Neural progenitor cell (in vitro differentiated cells): ENCODE data around the gene MYCL.

Experiments used
- EZH2 ChIP-seq: fragments of 200-600 bp; sonication (generic); IDR thresholded peaks from 2 replicates; pipeline ENCODE4 v1.6.1; 2017; ENCODE audit warnings: antibody characterized with exemption, mild to moderate bottlenecking, moderate library complexity
- EZH2phosphoT487 ChIP-seq: fragments of 200-600 bp; sonication (generic); IDR thresholded peaks from 2 replicates; pipeline ENCODE4 v1.6.1; 2017; ENCODE audit warnings: antibody characterized with exemption
- TF ChIP-seq, protein P1 (sequence below): fragments of 200-600 bp; sonication (generic); IDR thresholded peaks from 2 replicates; pipeline ENCODE4 v1.5.1; 2017; ENCODE audit warnings: antibody characterized with exemption, mild to moderate bottlenecking

DNA sequence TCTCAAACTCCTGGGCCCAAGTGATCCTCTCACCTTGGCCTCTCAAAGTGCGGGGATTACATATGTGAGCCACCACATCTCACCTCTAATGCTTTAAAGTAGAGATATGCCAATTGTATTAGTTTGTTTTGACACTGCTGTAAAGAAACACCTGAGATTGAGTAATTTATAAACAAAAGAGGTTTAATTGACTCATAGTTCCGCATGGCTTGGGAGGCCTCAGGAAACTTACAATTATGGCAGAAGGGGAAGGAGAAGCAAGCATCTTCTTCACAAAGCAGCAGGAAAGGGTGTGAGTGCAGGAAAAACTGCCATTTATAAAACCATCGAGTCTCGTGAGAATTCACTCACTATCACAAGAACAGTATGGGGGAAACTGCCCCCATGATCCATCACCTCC is 3.5 kb upstream of the MYCL start:
- TF ChIP-seq, protein P1, sequence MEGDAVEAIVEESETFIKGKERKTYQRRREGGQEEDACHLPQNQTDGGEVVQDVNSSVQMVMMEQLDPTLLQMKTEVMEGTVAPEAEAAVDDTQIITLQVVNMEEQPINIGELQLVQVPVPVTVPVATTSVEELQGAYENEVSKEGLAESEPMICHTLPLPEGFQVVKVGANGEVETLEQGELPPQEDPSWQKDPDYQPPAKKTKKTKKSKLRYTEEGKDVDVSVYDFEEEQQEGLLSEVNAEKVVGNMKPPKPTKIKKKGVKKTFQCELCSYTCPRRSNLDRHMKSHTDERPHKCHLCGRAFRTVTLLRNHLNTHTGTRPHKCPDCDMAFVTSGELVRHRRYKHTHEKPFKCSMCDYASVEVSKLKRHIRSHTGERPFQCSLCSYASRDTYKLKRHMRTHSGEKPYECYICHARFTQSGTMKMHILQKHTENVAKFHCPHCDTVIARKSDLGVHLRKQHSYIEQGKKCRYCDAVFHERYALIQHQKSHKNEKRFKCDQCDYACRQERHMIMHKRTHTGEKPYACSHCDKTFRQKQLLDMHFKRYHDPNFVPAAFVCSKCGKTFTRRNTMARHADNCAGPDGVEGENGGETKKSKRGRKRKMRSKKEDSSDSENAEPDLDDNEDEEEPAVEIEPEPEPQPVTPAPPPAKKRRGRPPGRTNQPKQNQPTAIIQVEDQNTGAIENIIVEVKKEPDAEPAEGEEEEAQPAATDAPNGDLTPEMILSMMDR: no peak
- TF ChIP-seq EZH2 (no peak), EZH2phosphoT487 (no peak)
